NOMO-1 (cell line): ENCODE measurements around the gene HMGN1.
"Not testable (repeated sequence)": the region's sequence is repeated elsewhere in the genome, so short reads cannot be mapped to it uniquely, and the experiment has no call there.

Experiments used
- DNase-seq, 2 experiments: peaks; one replicate each; lab custom pipeline; 2025; ENCODE audit not compliant: unreplicated experiment in 2 of 2; lab: John Stamatoyannopoulos, UW

Gene HMGN1

GRCh38 chr21:39369896-39370288 lies 21.0 kb upstream of the HMGN1 start:
- DNase-seq: not testable (repeated sequence)

GRCh38 chr21:39367783-39368182 lies 18.9 kb upstream of the HMGN1 start:
- DNase-seq: no peak

- no peak for DNase-seq
These were observed 17.7 kb upstream of the HMGN1 start for GRCh38 chr21:39366563-39366962.

- DNase-seq: no peak
These were observed 16.1 kb upstream of the HMGN1 start for GRCh38 chr21:39364949-39365348.

GRCh38 chr21:39363607-39364555 lies 15.0 kb upstream of the HMGN1 start:
- no peak for DNase-seq

- DNase-seq: no peak
These were observed 13.8 kb upstream of the HMGN1 start for GRCh38 chr21:39362733-39363132.

- DNase-seq: no peak
These were observed 10.5 kb upstream of the HMGN1 start for GRCh38 chr21:39359382-39359781.

- no peak for DNase-seq
These were observed 4.4 kb upstream of the HMGN1 start for GRCh38 chr21:39353295-39353694.

GRCh38 chr21:39350094-39351005 lies 1.5 kb upstream of the HMGN1 start:
- DNase-seq: no peak

GRCh38 chr21:39349211-39350093 lies 564 bp upstream of the HMGN1 start:
- peak; percentile 96 to 97 for DNase-seq

- peak in 1 of 2 experiments; percentile 42 for DNase-seq
These were observed 891 bp downstream of the HMGN1 start for GRCh38 chr21:39348040-39348354.

GRCh38 chr21:39347537-39347936 lies 1.4 kb downstream of the HMGN1 start:
- DNase-seq: peak in 1 of 2 experiments; percentile 58

- no peak for DNase-seq
These were observed 2.1 kb downstream of the HMGN1 start for GRCh38 chr21:39346671-39347331.

GRCh38 chr21:39346206-39346605 lies 2.7 kb downstream of the HMGN1 start:
- peak in 1 of 2 experiments; percentile 33 for DNase-seq

- DNase-seq: no peak
These were observed 3.4 kb downstream of the HMGN1 start for GRCh38 chr21:39345440-39345839.

GRCh38 chr21:39344848-39345247 lies 4.0 kb downstream of the HMGN1 start:
- DNase-seq: no peak

GRCh38 chr21:39341249-39341923 lies 7.5 kb downstream of the HMGN1 start:
- DNase-seq: no peak

- no peak for DNase-seq
These were observed 8.2 kb downstream of the HMGN1 start for GRCh38 chr21:39340687-39341086.

GRCh38 chr21:39339231-39339630 lies 9.7 kb downstream of the HMGN1 start:
- no peak for DNase-seq
